ENCODE data around the gene CTBP2. TPM values are rescaled to one million over a fixed set of nuclear protein-coding genes. Genes with fewer than 3 reads are reported as not detected.
"Not testable (repeated sequence)": the region's sequence is repeated elsewhere in the genome, so short reads cannot be mapped to it uniquely, and the experiment has no call there.

CTBP2 gene
- total RNA-seq, 6 experiments from 2014 or later = 3.2 to 8.2 (median 5.4) TPM

DNA sequence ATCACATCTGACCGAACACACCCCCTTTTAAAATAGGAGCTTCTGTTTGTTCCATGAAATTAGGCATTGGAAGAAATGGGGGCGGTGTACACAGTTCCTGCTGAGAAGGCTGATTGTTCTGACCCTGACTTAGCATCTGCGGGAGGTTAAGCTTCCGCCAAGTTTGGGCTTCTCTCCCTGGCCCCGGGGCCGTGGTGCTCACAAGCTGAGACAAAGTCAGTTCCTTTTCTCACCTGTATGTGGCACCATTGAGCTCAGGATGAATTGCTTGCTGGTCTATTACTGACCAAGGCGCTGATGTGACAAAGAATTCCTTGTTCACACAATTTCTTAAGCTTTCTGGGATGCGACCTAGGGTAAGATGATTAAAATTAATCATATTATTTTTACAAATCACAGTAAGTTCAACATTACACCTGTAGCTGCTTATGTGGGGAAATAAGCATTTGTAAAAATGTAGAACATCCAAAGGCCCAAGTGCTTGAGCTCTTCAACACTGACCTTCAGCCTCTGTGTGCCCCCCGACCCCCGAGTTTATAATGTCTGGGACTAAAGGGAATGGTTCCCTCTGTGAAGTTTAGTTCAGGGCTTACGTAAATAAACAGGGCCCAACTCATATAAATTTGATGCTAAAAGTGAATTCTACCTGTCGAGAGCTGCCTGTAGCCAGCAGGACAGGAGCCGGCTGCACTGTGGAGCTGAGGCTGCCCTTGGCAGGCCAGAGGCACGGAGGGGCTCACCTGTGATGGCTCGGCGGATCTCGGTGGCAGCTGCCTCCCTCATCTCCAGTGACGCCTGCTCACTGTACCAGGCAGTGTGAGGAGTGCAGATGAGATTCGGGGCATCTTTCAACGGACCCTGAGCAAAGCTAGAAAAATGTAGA is 167.7 kb downstream of the CTBP2 start:
- DNase-seq = peak; percentile 67 to 85 (median 72)
- H3K4me1 ChIP-seq = peaks cover 0 to 6% (median 0%) of the 10 kb centered on the region in 4 donors
- TF ChIP-seq, protein P1, sequence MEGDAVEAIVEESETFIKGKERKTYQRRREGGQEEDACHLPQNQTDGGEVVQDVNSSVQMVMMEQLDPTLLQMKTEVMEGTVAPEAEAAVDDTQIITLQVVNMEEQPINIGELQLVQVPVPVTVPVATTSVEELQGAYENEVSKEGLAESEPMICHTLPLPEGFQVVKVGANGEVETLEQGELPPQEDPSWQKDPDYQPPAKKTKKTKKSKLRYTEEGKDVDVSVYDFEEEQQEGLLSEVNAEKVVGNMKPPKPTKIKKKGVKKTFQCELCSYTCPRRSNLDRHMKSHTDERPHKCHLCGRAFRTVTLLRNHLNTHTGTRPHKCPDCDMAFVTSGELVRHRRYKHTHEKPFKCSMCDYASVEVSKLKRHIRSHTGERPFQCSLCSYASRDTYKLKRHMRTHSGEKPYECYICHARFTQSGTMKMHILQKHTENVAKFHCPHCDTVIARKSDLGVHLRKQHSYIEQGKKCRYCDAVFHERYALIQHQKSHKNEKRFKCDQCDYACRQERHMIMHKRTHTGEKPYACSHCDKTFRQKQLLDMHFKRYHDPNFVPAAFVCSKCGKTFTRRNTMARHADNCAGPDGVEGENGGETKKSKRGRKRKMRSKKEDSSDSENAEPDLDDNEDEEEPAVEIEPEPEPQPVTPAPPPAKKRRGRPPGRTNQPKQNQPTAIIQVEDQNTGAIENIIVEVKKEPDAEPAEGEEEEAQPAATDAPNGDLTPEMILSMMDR (IDR thresholded peaks at IDR 0.05) = peak; percentile 68 to 72 (median 70)
- TF ChIP-seq POLR2A (IDR thresholded peaks at IDR 0.05) = no peak
- H3K36me3 ChIP-seq = peaks cover 0 to 15% (median 3%) of the 10 kb centered on the region in 4 donors
- no peak overlapping the region for H3K4me3 ChIP-seq
- intact Hi-C loops (cut with DNase I) = loop anchor here in 1 of 2 donors (10.0 kb wide), 1 partner anchor 62 kb away; no protein-coding TSS in a partner anchor
- H3K9me3 ChIP-seq = no peaks in the 10 kb centered on the region
- WGBS (ENCODE audit: insufficient coverage, low coverage, low lambda C conversion rate, missing lambda C conversion rate) = 42% methylated on average over 13 of the region's 20 CpGs
- no peak overlapping the region for H3K27ac ChIP-seq
- no peaks in the 10 kb centered on the region for H3K27me3 ChIP-seq
- peak; percentile 71 to 82 (median 78) for ATAC-seq

DNA sequence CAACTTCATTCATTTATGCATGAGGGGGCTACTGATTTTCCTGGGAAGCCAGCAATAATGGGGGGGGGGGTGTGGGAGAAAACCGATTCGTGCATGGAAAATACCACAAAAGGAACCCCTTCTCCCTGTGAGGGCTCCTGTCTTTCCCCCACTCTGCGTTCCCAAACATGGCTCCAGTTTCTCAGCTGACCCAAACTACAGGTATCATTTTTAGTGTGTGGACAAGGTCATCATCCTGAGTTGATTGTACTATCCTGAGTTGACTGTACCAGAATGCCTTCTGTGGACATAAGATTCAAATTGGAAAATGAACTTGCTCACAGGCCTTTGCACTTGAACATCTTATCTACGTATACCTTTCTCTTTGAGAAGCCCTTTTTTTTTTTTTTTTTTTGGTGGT is 168.5 kb downstream of the CTBP2 start:
- Histone ChIP-seq H3K4me3 (no peak overlapping the region), H3K27me3 (no peaks in the 10 kb centered on the region), H3K27ac (no peak overlapping the region), H3K9me3 (no peaks in the 10 kb centered on the region), H3K4me1 (peaks cover 0 to 15% (median 3%) of the 10 kb centered on the region in 4 donors), H3K36me3 (peaks cover 0 to 15% (median 3%) of the 10 kb centered on the region in 4 donors)
- DNase-seq (peak in 1 of 3 donors; percentile 23), ATAC-seq (no peak)
- WGBS (ENCODE audit: insufficient coverage, low coverage, low lambda C conversion rate, missing lambda C conversion rate) = 90% methylated on average over 3 of the region's 4 CpGs
- intact Hi-C loops (cut with DNase I) = loop anchor here in 1 of 2 donors (10.0 kb wide), 1 partner anchor 63 kb away; no protein-coding TSS in a partner anchor
- TF ChIP-seq, protein P1 (IDR thresholded peaks at IDR 0.05) = no peak

- TF ChIP-seq POLR2A (IDR thresholded peaks at IDR 0.05) = no peak
- TF ChIP-seq, protein P1 (IDR thresholded peaks at IDR 0.05) = no peak
- intact Hi-C loops (cut with DNase I) = loop anchor here in 1 of 2 donors (10.0 kb wide), 1 partner anchor 64 kb away; no protein-coding TSS in a partner anchor
- H3K4me3 ChIP-seq = no peak overlapping the region
- H3K27me3 ChIP-seq = no peaks in the 10 kb centered on the region
- peaks cover 0 to 15% (median 3%) of the 10 kb centered on the region in 4 donors for H3K36me3 ChIP-seq
- 97% methylated on average over 6 of the region's 14 CpGs for WGBS (ENCODE audit: insufficient coverage, low coverage, low lambda C conversion rate, missing lambda C conversion rate)
- H3K4me1 ChIP-seq = peaks cover 0 to 23% (median 7%) of the 10 kb centered on the region in 4 donors
- peak in 2 of 3 donors; percentile 38 to 49 for DNase-seq
- no peak for ATAC-seq
- H3K9me3 ChIP-seq = no peaks in the 10 kb centered on the region
- H3K27ac ChIP-seq = no peak overlapping the region
Measured at GRCh38 chr10:124990671-124991625, 169.4 kb downstream of the CTBP2 start.

DNA sequence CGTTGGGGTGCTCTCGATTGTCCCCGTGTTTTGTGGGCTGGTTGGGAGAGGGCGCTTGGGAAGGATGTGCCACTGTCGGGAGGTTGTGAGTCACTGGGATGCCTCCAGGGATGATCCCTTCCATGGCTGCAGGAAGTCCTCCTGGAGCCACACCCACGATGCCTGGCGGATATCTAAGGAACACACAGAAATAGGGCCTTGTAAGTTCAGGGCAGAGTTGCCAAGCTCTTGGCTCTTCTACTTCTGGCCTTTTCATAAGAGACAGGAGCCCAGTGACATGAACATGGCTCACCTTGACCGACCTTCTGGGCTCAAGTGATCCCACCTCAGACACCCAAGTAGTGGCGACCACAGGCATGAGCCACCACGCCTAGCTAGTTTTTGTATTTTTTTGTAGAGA is 170.8 kb downstream of the CTBP2 start:
- DNase-seq (peak in 1 of 3 donors; percentile 31), ATAC-seq (no peak)
- Histone ChIP-seq H3K4me3 (no peak overlapping the region), H3K27me3 (no peaks in the 10 kb centered on the region), H3K27ac (no peak overlapping the region), H3K4me1 (peaks cover 0 to 38% (median 15%) of the 10 kb centered on the region in 4 donors), H3K9me3 (no peaks in the 10 kb centered on the region), H3K36me3 (peaks cover 0 to 23% (median 8%) of the 10 kb centered on the region in 4 donors)
- intact Hi-C loops (cut with DNase I) = no loop called here
- WGBS (ENCODE audit: insufficient coverage, low coverage, low lambda C conversion rate, missing lambda C conversion rate) = 81% methylated on average over 10 of the region's 10 CpGs
- TF ChIP-seq POLR2A (IDR thresholded peaks at IDR 0.05) = no peak
- TF ChIP-seq, protein P1 (IDR thresholded peaks at IDR 0.05) = no peak

GRCh38 chr10:124988753-124989152 is 171.6 kb downstream of the CTBP2 start:
- WGBS (ENCODE audit: insufficient coverage, low coverage, low lambda C conversion rate, missing lambda C conversion rate) = 100% methylated on average over 2 of the region's 4 CpGs
- intact Hi-C loops (cut with DNase I); H3K4me3 ChIP-seq; ATAC-seq; DNase-seq; H3K27me3 ChIP-seq; H3K9me3 ChIP-seq: not testable (repeated sequence)
- H3K4me1 ChIP-seq = peaks cover 0 to 44% (median 18%) of the 10 kb centered on the region in 4 donors
- H3K27ac ChIP-seq = peak overlapping the region in 1 of 3 donors; percentile 90
- H3K36me3 ChIP-seq = peaks cover 0 to 23% (median 8%) of the 10 kb centered on the region in 4 donors

Measured in right lobe of liver (tissue), 6 donors.